ENCODE results near the gene DAB1. TPM values are rescaled to one million over a fixed set of nuclear protein-coding genes. Genes with fewer than 3 reads are reported as not detected.

DAB1 gene
- polyA plus RNA-seq, 1 experiment: 0.05 TPM

DNA sequence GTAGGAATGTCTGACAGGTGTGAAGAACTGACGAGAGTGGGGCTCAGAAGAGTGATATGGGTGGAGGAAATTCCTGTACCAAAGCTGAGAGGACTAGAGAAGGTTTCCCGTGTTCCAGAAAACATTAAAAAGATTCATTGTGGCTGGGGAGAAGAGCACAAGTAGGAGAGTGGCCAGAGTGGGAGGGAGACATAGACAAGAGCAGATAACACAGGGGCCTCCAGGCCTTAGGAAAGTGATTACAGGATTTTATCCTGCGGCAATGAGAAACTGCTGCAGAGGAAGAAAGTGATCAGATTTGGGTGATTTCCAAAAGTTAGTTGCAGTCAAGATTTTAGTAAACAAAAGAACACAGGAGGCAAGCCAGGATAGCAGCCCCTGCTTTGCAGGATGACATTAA lies 465.9 kb downstream of the DAB1 start:
- H3K27ac ChIP-seq (ENCODE audit: low read depth, low read length): no peak overlapping the region
- no peak for TF ChIP-seq CTCF (IDR thresholded peaks at IDR 0.05; ENCODE audit: low read depth, low read length)
- POLR2A ChIA-PET: no interaction called here

DNA sequence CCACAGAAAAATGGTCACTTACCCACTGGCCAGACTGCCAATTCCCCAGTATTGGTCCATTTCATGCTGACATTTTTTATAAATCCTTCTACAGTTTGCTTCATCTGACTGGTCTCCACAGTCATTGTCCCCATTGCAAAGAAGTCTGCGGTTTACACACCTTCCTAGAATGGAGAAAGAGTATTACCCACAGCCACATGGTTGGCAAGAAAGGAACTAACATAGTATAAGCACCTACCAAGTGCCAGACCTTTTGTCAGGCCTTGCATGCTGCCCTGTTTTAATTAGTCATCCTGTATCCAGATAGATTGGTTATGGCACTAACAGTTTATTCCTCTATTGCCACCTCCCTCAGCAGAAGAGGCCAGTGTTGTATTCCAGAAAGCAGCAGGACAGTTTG lies 469.2 kb downstream of the DAB1 start:
- Histone ChIP-seq H3K9me3 (ENCODE audit: control insufficient read depth, insufficient read depth, low read length) (no peaks in the 10 kb centered on the region), H3K27ac (ENCODE audit: low read depth, low read length) (no peak overlapping the region), H3K4me3 (ENCODE audit: low read depth, low read length) (no peak overlapping the region), H3K27me3 (ENCODE audit: control insufficient read depth, insufficient read depth, low read length) (peaks cover 2% of the 10 kb centered on the region)
- DNase-seq (ENCODE audit: low read depth, low spot score): no peak
- POLR2A ChIA-PET: no interaction called here
- CTCF ChIA-PET: no interaction called here
- no peak for TF ChIP-seq CTCF (IDR thresholded peaks at IDR 0.05; ENCODE audit: low read depth, low read length)

More for the DNA sequence above, 465.9 kb downstream of the DAB1 start:
- Histone ChIP-seq H3K9me3 (ENCODE audit: control insufficient read depth, insufficient read depth, low read length) (no peaks in the 10 kb centered on the region), H3K27me3 (ENCODE audit: control insufficient read depth, insufficient read depth, low read length) (peaks cover 2% of the 10 kb centered on the region), H3K4me3 (ENCODE audit: low read depth, low read length) (no peak overlapping the region)
- no peak for DNase-seq (ENCODE audit: low read depth, low spot score)
- CTCF ChIA-PET: no interaction called here

GRCh38 chr1:56953386-56953785 lies 470.5 kb downstream of the DAB1 start:
- Histone ChIP-seq H3K4me3 (ENCODE audit: low read depth, low read length) (no peak overlapping the region), H3K27ac (ENCODE audit: low read depth, low read length) (no peak overlapping the region), H3K27me3 (ENCODE audit: control insufficient read depth, insufficient read depth, low read length) (peaks cover 2% of the 10 kb centered on the region), H3K9me3 (ENCODE audit: control insufficient read depth, insufficient read depth, low read length) (no peaks in the 10 kb centered on the region)
- CTCF ChIA-PET: interaction anchor here (0.9 kb wide), 1 partner anchor 14 kb away, joined by 4 read pairs; no protein-coding TSS in a partner anchor
- no peak for TF ChIP-seq CTCF (IDR thresholded peaks at IDR 0.05; ENCODE audit: low read depth, low read length)
- DNase-seq (ENCODE audit: low read depth, low spot score): no peak
- POLR2A ChIA-PET: no interaction called here

GRCh38 chr1:56952501-56952900 lies 471.4 kb downstream of the DAB1 start:
- Histone ChIP-seq H3K4me3 (ENCODE audit: low read depth, low read length) (no peak overlapping the region), H3K27ac (ENCODE audit: low read depth, low read length) (no peak overlapping the region), H3K9me3 (ENCODE audit: control insufficient read depth, insufficient read depth, low read length) (no peaks in the 10 kb centered on the region), H3K27me3 (ENCODE audit: control insufficient read depth, insufficient read depth, low read length) (peaks cover 2% of the 10 kb centered on the region)
- POLR2A ChIA-PET: no interaction called here
- no peak for TF ChIP-seq CTCF (IDR thresholded peaks at IDR 0.05; ENCODE audit: low read depth, low read length)
- no peak for DNase-seq (ENCODE audit: low read depth, low spot score)
- CTCF ChIA-PET: no interaction called here

- no peak for TF ChIP-seq CTCF (IDR thresholded peaks at IDR 0.05; ENCODE audit: low read depth, low read length)
Measured at GRCh38 chr1:56948403-56949023, 475.3 kb downstream of the DAB1 start.

More at GRCh38 chr1:56948403-56949023, 475.3 kb downstream of the DAB1 start:
- no peak for DNase-seq (ENCODE audit: low read depth, low spot score)
- POLR2A ChIA-PET: no interaction called here
- H3K27ac ChIP-seq (ENCODE audit: low read depth, low read length): no peak overlapping the region
- H3K9me3 ChIP-seq (ENCODE audit: control insufficient read depth, insufficient read depth, low read length): no peaks in the 10 kb centered on the region
- CTCF ChIA-PET: interaction anchor here (0.7 kb wide), 1 partner anchor 84 kb away, joined by 3 read pairs; no protein-coding TSS in a partner anchor
- H3K4me3 ChIP-seq (ENCODE audit: low read depth, low read length): no peak overlapping the region
- H3K27me3 ChIP-seq (ENCODE audit: control insufficient read depth, insufficient read depth, low read length): no peaks in the 10 kb centered on the region
